GM12864 (cell line): ENCODE results near the gene PHETA1.

Experiments
- DNase-seq: peaks from one replicate; pipeline ENCODE4 v3.0.0-alpha.2; 2011; ENCODE audit warnings: low read depth
- H3K4me3 ChIP-seq: 2 replicates; pipeline ENCODE4 v1.5.1; 2011; ENCODE audit warnings: mild to moderate bottlenecking, low read depth, low read length, control low read depth
- CTCF ChIP-seq: IDR thresholded peaks from 2 replicates; pipeline ENCODE4 v1.5.1; 2011; ENCODE audit warnings: low read depth, mild to moderate bottlenecking, moderate library complexity, low read length, control low read depth, inconsistent platforms; ENCODE audit errors: missing control alignments

Gene PHETA1

GRCh38 chr12:111359914-111360276 is 9.0 kb downstream of the PHETA1 start:
- TF ChIP-seq CTCF = no peak
- DNase-seq = no peak
- no peak overlapping the region for H3K4me3 ChIP-seq

DNA sequence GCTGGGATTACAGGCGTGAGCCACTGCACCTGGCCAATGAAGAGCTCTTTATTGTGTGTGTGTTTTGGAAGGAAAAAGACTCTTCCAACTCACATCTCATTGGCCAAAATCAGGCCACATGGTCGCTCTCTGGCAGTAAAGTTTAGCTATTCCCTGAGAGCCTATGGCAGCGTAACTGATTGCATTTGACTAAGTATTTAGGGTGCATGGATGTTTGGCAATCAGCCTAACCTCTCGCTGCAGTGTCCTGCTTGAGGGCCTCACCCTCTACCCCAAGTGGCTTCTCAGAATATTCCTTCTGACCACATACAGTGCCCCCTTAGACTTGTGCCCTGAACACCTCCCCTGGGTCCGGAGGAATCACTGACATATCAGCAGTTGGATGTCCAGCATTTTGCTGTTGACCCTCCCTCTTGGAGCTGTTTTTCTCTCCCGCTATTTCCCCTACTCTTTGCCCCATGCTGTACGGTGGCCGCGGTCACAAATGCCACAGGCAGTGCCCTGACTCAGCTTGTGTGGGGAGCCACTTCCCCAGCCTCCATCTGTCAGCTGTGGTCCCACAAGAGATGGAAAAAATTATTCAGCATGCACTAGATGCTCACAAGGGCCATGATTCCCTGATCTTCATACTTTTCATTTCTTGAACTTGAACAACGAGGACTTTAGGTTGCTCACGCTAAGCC is 9.5 kb downstream of the PHETA1 start:
- H3K4me3 ChIP-seq = no peak overlapping the region
- DNase-seq = no peak
- TF ChIP-seq CTCF = no peak

DNA sequence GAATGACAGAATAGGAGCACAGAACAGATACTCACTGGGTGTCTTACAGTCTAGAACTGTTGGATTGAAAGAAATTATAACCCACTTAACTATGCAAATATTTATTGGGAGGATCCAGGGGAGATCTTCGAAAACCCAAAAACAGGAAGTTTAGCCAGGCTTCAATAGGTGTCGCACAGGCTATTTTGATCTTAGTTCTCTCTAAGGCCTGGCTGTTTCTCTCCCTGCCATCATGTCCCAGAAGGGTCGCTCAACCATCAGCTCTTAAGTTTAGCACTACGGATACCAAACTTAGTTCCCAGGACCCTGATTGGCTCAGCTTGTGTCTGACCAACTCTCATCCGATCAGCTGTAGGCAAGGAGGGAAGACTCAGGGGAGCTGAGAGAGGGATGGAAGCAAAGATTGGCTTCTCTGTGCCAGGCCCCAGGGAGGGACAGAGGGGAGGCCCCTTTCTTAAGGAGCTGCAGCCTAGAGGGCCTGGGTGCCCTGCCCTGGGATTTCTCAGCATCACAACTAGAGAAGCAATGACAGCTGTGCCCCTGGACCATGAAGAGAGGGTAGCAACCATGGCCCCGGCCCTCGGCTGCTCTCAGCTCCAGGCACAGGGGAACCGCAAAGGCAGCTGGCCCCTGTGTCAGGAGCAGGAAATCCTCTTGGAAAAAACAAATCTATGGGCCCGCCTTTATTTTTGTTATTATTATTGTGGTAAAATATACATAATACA is 13.5 kb downstream of the PHETA1 start:
- no peak overlapping the region for H3K4me3 ChIP-seq
- TF ChIP-seq CTCF = no peak
- no peak for DNase-seq

DNA sequence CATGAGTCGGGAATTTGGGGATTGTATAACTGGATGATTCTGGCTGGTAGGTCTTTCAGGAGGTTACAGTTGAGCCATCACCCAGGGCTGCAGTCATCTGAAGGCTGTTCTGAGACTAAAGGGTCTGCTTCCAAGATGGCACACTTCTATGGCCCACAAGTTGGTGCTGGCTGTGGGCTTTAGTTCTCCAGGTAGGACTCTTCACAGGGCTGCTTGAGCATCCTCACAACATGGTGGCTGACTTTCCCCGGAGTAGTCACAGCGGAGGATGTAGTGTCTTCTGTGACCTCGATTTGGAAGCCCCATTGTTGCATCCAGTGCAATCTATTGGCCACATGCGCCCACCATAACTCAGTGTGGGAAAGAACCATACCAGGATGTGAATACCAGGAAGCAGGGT is 14.4 kb downstream of the PHETA1 start:
- no peak overlapping the region for H3K4me3 ChIP-seq
- DNase-seq = no peak
- TF ChIP-seq CTCF = no peak

GRCh38 chr12:111353603-111354295 is 15.1 kb downstream of the PHETA1 start:
- DNase-seq = no peak
- H3K4me3 ChIP-seq = no peak overlapping the region
- no peak for TF ChIP-seq CTCF

DNA sequence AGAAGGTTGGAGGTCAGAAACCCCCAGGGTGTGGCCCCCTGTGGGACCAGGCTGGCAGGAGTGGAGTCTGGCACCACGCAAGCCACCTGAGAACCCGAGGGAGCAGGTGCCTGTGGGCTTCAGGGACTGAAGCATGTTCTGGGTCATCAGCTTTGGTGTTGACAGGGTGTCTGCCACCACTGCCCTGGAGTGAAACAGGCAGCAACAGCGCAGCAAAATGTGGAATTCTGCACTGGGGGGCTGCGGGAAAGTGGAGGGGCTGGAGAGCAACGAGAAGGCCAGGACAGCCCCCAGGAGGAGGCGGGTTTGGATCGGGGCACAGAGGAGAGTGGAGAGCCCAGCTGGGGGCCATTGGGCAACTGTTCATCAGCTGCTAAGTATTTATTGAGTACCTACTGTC is 15.9 kb downstream of the PHETA1 start:
- DNase-seq = no peak
- TF ChIP-seq CTCF = no peak
- H3K4me3 ChIP-seq = no peak overlapping the region
